Activated CD4-positive, CD25-positive, alpha-beta regulatory T cell (primary cell): ENCODE measurements around the gene PLA2G6.
"Not testable (repeated sequence)": the region's sequence is repeated elsewhere in the genome, so short reads cannot be mapped to it uniquely, and the experiment has no call there.

ENCODE experiments used
- DNase-seq, 4 experiments: peaks; one replicate each; lab custom pipeline; 2025; lab: John Stamatoyannopoulos, UW

The PLA2G6 gene

GRCh38 chr22:38167988-38168407 lies 13.6 kb downstream of the PLA2G6 start:
- no peak for DNase-seq

- DNase-seq, result no peak
Observed at GRCh38 chr22:38165922-38166593, 15.6 kb downstream of the PLA2G6 start.

- no peak for DNase-seq
Observed at GRCh38 chr22:38164551-38164918, 17.1 kb downstream of the PLA2G6 start.

- DNase-seq, result no peak
Observed at GRCh38 chr22:38163844-38164550, 17.6 kb downstream of the PLA2G6 start.

GRCh38 chr22:38162881-38163843 lies 18.5 kb downstream of the PLA2G6 start:
- DNase-seq, result no peak

- DNase-seq, result no peak
Observed at GRCh38 chr22:38155703-38156102, 25.9 kb downstream of the PLA2G6 start.

GRCh38 chr22:38154563-38154915 lies 27.1 kb downstream of the PLA2G6 start:
- DNase-seq, result not testable (repeated sequence)

- no peak for DNase-seq
Observed at GRCh38 chr22:38153821-38154562, 27.6 kb downstream of the PLA2G6 start.

GRCh38 chr22:38151126-38151500 lies 30.5 kb downstream of the PLA2G6 start:
- no peak for DNase-seq

- DNase-seq, result no peak
Observed at GRCh38 chr22:38148245-38148644, 33.4 kb downstream of the PLA2G6 start.

GRCh38 chr22:38146166-38146565 lies 35.5 kb downstream of the PLA2G6 start:
- not testable (repeated sequence) for DNase-seq

- DNase-seq, result no peak
Observed at GRCh38 chr22:38144025-38144405, 37.6 kb downstream of the PLA2G6 start.

- no peak for DNase-seq
Observed at GRCh38 chr22:38142606-38143005, 39.0 kb downstream of the PLA2G6 start.

GRCh38 chr22:38141217-38141973 lies 40.2 kb downstream of the PLA2G6 start:
- no peak for DNase-seq

GRCh38 chr22:38139901-38140300 lies 41.7 kb downstream of the PLA2G6 start:
- no peak for DNase-seq

GRCh38 chr22:38138961-38139360 lies 42.7 kb downstream of the PLA2G6 start:
- DNase-seq, result no peak

- no peak for DNase-seq
Observed at GRCh38 chr22:38137876-38138687, 43.5 kb downstream of the PLA2G6 start.

GRCh38 chr22:38136607-38137006 lies 45.0 kb downstream of the PLA2G6 start:
- no peak for DNase-seq

- DNase-seq, result no peak
Observed at GRCh38 chr22:38135133-38135706, 46.4 kb downstream of the PLA2G6 start.

- DNase-seq, result no peak
Observed at GRCh38 chr22:38133331-38133730, 48.3 kb downstream of the PLA2G6 start.
